Type B pancreatic cell (in vitro differentiated cells): ENCODE data around the gene ANKH. TPM values are rescaled to one million over a fixed set of nuclear protein-coding genes. Genes with fewer than 3 reads are reported as not detected.

Experiments used
- DNase-seq: peaks from one replicate; pipeline ENCODE4 v3.0.0; 2021; ENCODE audit warnings: mixed read lengths; ENCODE audit not compliant: unreplicated experiment; ENCODE audit errors: extremely low spot score
- H3K27ac Mint-ChIP-seq: 2 replicates; pipeline ENCODE4 v1.8.0; 2021; ENCODE audit warnings: mild to moderate bottlenecking, mixed read lengths
- H3K27me3 Mint-ChIP-seq: 2 replicates; pipeline ENCODE4 v1.8.0; 2021; ENCODE audit warnings: mixed read lengths
- H3K36me3 Mint-ChIP-seq: 2 replicates; pipeline ENCODE4 v1.8.0; 2021; ENCODE audit warnings: mixed read lengths
- H3K4me1 Mint-ChIP-seq: one replicate; pipeline ENCODE4 v1.8.0; 2021; ENCODE audit warnings: mixed read lengths; ENCODE audit not compliant: unreplicated experiment
- H3K4me3 Mint-ChIP-seq: 2 replicates; pipeline ENCODE4 v1.8.0; 2021; ENCODE audit warnings: mild to moderate bottlenecking, mixed read lengths
- H3K9me3 Mint-ChIP-seq: 2 replicates; pipeline ENCODE4 v1.8.0; 2021; ENCODE audit warnings: mixed read lengths
- CTCF ChIP-seq: fragments of 200-600 bp; sonication (generic); conservative IDR thresholded peaks from 2 replicates; pipeline ENCODE4 v1.5.0; 2021; ENCODE audit warnings: antibody characterized with exemption, mild to moderate bottlenecking
- total RNA-seq: library from RNA; stranded (reverse); gene quantifications from 2 replicates; pipeline ENCODE4 v1.2.1, GENCODE V29; 2021; ENCODE audit warnings: low replicate concordance

Gene ANKH
- total RNA-seq, 1 donor from 2014 or later, result 41.1 TPM

DNA sequence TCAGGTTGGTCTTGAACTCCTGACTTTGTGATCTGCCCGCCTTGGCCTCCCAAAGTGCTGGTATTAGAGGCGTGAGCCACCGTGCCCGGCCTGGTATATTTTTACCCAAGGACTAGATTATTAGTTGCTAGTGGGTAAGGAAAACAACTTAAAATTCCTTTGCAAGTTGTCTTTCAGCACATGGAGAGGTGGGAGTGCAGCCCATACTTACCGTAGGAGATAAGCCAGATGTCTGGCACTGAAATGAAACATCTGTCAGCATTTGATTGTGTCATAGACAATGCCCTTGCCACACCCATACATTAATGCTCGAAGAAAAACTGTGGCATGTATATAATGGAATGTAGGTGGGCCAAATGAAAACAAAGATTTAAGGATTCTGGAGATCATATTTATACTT lies 36.6 kb upstream of the ANKH start:
- no peak for DNase-seq
- Mint-ChIP-seq H3K27ac (peak overlapping the region; percentile 88), H3K36me3 (no peaks in the 10 kb centered on the region), H3K4me3 (peak overlapping the region; percentile 40), H3K4me1 (no peaks in the 10 kb centered on the region), H3K9me3 (no peaks in the 10 kb centered on the region), H3K27me3 (no peaks in the 10 kb centered on the region)
- no peak for TF ChIP-seq CTCF

DNA sequence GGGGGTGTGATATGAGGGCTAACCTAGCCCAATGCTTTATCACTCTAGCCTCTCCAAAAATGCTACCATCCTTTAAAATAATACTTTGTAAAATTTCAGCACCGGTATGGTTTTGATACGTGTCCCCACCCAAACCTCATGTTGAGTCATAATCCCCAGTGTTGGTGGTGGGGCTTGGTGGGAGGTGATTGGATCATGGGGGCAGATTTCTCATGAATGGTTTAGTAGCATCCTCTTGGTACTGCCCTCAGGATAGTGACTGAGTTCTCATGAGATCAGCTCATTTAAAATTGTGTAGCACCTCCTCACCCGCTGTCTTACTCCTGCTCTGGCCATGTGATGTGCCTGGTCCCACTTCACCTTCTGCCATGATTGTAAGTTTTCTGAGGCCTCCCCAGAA lies 35.0 kb upstream of the ANKH start:
- peaks cover under 1% of the 10 kb centered on the region for H3K4me1 Mint-ChIP-seq
- no peak for TF ChIP-seq CTCF
- no peaks in the 10 kb centered on the region for H3K27me3 Mint-ChIP-seq
- no peak for DNase-seq
- H3K4me3 Mint-ChIP-seq, result no peak overlapping the region
- H3K27ac Mint-ChIP-seq, result no peak overlapping the region
- no peaks in the 10 kb centered on the region for H3K9me3 Mint-ChIP-seq
- no peaks in the 10 kb centered on the region for H3K36me3 Mint-ChIP-seq

GRCh38 chr5:14902826-14903560 lies 31.4 kb upstream of the ANKH start:
- Mint-ChIP-seq H3K27ac (no peak overlapping the region), H3K4me1 (peaks cover 9% of the 10 kb centered on the region), H3K4me3 (no peak overlapping the region), H3K9me3 (no peaks in the 10 kb centered on the region), H3K27me3 (no peaks in the 10 kb centered on the region), H3K36me3 (no peaks in the 10 kb centered on the region)
- DNase-seq, result no peak
- TF ChIP-seq CTCF, result no peak

DNA sequence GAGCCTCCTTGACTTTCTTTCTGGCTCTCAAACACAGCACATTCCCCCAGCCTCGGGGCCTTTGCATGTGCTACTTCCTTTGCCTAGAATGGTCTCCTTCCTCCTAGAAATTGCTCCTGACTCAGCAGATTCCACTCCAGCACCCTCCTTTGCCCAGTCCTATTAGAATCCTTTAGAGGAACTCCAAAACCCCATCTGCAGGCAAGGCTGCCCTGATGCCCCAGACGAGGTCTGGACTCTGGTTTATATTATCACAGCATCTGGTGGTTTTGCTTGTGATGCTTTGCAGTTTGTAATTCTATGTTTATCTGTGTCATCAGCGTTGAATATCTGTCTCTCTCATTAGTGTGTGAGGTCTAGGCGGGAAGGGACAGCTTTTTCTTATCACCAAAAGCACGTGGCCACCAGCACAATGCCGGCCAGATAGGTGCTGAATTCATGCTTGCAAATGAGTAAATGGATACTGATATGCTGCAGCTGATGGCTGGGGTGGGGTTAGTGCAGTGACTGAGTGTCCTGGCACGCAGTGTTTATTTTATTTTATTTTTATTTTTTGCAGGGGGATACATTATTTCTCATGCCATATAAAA lies 30.0 kb upstream of the ANKH start:
- no peak for TF ChIP-seq CTCF
- H3K4me1 Mint-ChIP-seq, result peaks cover 9% of the 10 kb centered on the region
- no peaks in the 10 kb centered on the region for H3K9me3 Mint-ChIP-seq
- no peak overlapping the region for H3K4me3 Mint-ChIP-seq
- no peak for DNase-seq
- H3K27ac Mint-ChIP-seq, result peak overlapping the region; percentile 5
- H3K36me3 Mint-ChIP-seq, result no peaks in the 10 kb centered on the region
- no peaks in the 10 kb centered on the region for H3K27me3 Mint-ChIP-seq

- H3K36me3 Mint-ChIP-seq, result no peaks in the 10 kb centered on the region
- no peak for TF ChIP-seq CTCF
Measured at GRCh38 chr5:14900693-14901461, 29.3 kb upstream of the ANKH start.

More at GRCh38 chr5:14900693-14901461, 29.3 kb upstream of the ANKH start:
- Mint-ChIP-seq H3K4me3 (no peak overlapping the region), H3K9me3 (no peaks in the 10 kb centered on the region), H3K27me3 (no peaks in the 10 kb centered on the region), H3K27ac (peak overlapping the region; percentile 5), H3K4me1 (peaks cover 9% of the 10 kb centered on the region)
- DNase-seq, result no peak
